Lung (tissue), 12 donors: ENCODE results near the gene TRAM2. TPM values are rescaled to one million over a fixed set of nuclear protein-coding genes. Genes with fewer than 3 reads are reported as not detected.

Source experiments
- ATAC-seq: fragments of 200-7000 bp; cut with Tn5 transposase; one replicate; pipeline ENCODE4 v1.9.1; 2020; ENCODE audit warnings: moderate number of reproducible peaks; ENCODE audit not compliant: insufficient read depth, low FRiP score
- DNase-seq, 3 donors: peaks; one replicate each; pipeline ENCODE4 v3.0.0-alpha.2; 2013 to 2017
- H3K27ac ChIP-seq, 2 donors: one replicate each; pipeline ENCODE4 v1.5.1; 2013; ENCODE audit warnings: mild to moderate bottlenecking in 2 of 2, moderate library complexity in 2 of 2, control low read depth in 1 of 2, inconsistent platforms in 1 of 2, low read depth in 1 of 2, low read length in 1 of 2
- H3K27me3 ChIP-seq, 3 donors: one replicate each; pipeline ENCODE4 v1.5.1; 2013; ENCODE audit warnings: low read length in 2 of 3; ENCODE audit not compliant: control insufficient read depth in 3 of 3, insufficient read depth in 3 of 3
- H3K36me3 ChIP-seq, 4 donors: one replicate each; pipeline ENCODE4 v1.5.1; 2013; ENCODE audit warnings: low read length in 4 of 4, mild to moderate bottlenecking in 1 of 4, moderate library complexity in 1 of 4; ENCODE audit not compliant: control insufficient read depth in 4 of 4, insufficient read depth in 4 of 4
- H3K4me1 ChIP-seq, 5 donors: one replicate each; pipeline ENCODE4 v1.5.1; 2013; ENCODE audit warnings: low read length in 5 of 5, mild to moderate bottlenecking in 2 of 5, moderate library complexity in 1 of 5; ENCODE audit not compliant: control insufficient read depth in 5 of 5, insufficient read depth in 5 of 5
- H3K4me3 ChIP-seq: one replicate; pipeline ENCODE4 v1.5.1; 2013; ENCODE audit warnings: mild to moderate bottlenecking, control low read depth, moderate library complexity
- H3K9ac ChIP-seq, 2 donors: one replicate each; pipeline ENCODE4 v1.5.1; 2013; ENCODE audit warnings: low read length in 2 of 2, control low read depth in 1 of 2; ENCODE audit not compliant: insufficient read depth in 1 of 2
- H3K9me3 ChIP-seq, 4 donors: one replicate each; pipeline ENCODE4 v1.5.1; 2013; ENCODE audit warnings: low read length in 3 of 4, mild to moderate bottlenecking in 1 of 4, moderate library complexity in 1 of 4; ENCODE audit not compliant: control insufficient read depth in 4 of 4, insufficient read depth in 3 of 4
- WGBS, 2 donors: extraction: QIAGEN DNeasy Blood & Tissue Kit; methylation state at CpG; one replicate each; pipeline ENCODE4 v1.1.7; 2013; 5-methylcytosine and 5-hydroxymethylcytosine counted together
- polyA plus RNA-seq, 2 donors: library from polyadenylated mRNA; stranded (reverse); fragments of 200-250 nt; gene quantifications; one replicate each; pipeline ENCODE4 v1.2.1, GENCODE V29; 2013
- total RNA-seq, 2 donors: library from RNA; depleted of rRNA in 1 of 2; stranded (reverse); fragments of >200 nt in 1 of 2; gene quantifications; one replicate each; pipeline ENCODE4 v1.2.1, GENCODE V29; 2014 to 2021
- TF ChIP-seq, protein P1 (sequence below): IDR thresholded peaks from 2 replicates; pipeline ENCODE4 v1.5.1; 2012; ENCODE audit warnings: mild to moderate bottlenecking; ENCODE audit errors: control extremely low read depth, extremely low read depth
- donor health status: control.
- donor health status: control.
- donor health status: Bipolar disorder and iron deficiency.
- donor health status: healthy.
- donor health status: DM: yes; HTN: yes; CAD: no.

Gene TRAM2
- total and polyA plus RNA-seq, 4 donors: 4.4 to 33.4 (median 15.2) TPM

- ATAC-seq: no peak
- no peaks in the 10 kb centered on the region for H3K27me3 ChIP-seq
- TF ChIP-seq, protein P1, sequence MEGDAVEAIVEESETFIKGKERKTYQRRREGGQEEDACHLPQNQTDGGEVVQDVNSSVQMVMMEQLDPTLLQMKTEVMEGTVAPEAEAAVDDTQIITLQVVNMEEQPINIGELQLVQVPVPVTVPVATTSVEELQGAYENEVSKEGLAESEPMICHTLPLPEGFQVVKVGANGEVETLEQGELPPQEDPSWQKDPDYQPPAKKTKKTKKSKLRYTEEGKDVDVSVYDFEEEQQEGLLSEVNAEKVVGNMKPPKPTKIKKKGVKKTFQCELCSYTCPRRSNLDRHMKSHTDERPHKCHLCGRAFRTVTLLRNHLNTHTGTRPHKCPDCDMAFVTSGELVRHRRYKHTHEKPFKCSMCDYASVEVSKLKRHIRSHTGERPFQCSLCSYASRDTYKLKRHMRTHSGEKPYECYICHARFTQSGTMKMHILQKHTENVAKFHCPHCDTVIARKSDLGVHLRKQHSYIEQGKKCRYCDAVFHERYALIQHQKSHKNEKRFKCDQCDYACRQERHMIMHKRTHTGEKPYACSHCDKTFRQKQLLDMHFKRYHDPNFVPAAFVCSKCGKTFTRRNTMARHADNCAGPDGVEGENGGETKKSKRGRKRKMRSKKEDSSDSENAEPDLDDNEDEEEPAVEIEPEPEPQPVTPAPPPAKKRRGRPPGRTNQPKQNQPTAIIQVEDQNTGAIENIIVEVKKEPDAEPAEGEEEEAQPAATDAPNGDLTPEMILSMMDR: no peak
- 88 to 94% methylated on average over 3 of the region's 3 CpGs for WGBS, 2 donors
- H3K9me3 ChIP-seq: no peaks in the 10 kb centered on the region
- peaks cover 0 to 4% (median 0%) of the 10 kb centered on the region in 4 donors for H3K36me3 ChIP-seq
- H3K4me1 ChIP-seq: peaks cover 6 to 38% (median 19%) of the 10 kb centered on the region in 5 donors
- no peak overlapping the region for H3K4me3 ChIP-seq
- no peak overlapping the region for H3K9ac ChIP-seq
- DNase-seq: no peak
- H3K27ac ChIP-seq: no peak overlapping the region
Observed at GRCh38 chr6:52540286-52540902, 36.5 kb downstream of the TRAM2 start.

DNA sequence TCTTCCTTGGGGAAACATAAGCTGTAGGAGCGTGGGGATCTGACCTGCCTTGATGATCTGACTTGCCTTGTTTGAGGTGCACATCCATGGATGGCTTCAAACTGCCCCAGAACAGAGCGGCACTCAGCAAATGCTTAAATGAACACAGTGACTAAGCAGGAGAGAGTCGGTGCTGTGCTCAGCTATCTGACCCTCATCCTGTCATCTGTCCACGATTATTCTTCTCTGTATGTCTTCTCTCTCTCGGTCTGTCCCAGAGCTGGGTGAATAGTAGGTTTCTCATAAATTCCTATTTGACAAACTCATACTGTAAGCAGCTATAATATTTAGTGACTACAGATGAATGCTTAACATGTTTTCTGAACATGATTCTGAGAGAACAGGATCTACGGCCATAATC, 37.3 kb downstream of the TRAM2 start:
- no peaks in the 10 kb centered on the region for H3K9me3 ChIP-seq
- peaks cover 0 to 7% (median 6%) of the 10 kb centered on the region in 4 donors for H3K36me3 ChIP-seq
- no peak for ATAC-seq
- no peak overlapping the region for H3K27ac ChIP-seq
- TF ChIP-seq, protein P1: no peak
- H3K9ac ChIP-seq: no peak overlapping the region
- H3K27me3 ChIP-seq: no peaks in the 10 kb centered on the region
- DNase-seq: no peak
- 88 to 93% methylated on average over 6 of the region's 6 CpGs for WGBS, 2 donors
- no peak overlapping the region for H3K4me3 ChIP-seq
- H3K4me1 ChIP-seq: peaks cover 6 to 36% (median 13%) of the 10 kb centered on the region in 5 donors

GRCh38 chr6:52538901-52539354, 37.9 kb downstream of the TRAM2 start:
- no peaks in the 10 kb centered on the region for H3K9me3 ChIP-seq

More at GRCh38 chr6:52538901-52539354, 37.9 kb downstream of the TRAM2 start:
- no peak for DNase-seq
- Histone ChIP-seq H3K27me3 (no peaks in the 10 kb centered on the region), H3K4me3 (no peak overlapping the region), H3K36me3 (peaks cover 0 to 8% (median 6%) of the 10 kb centered on the region in 4 donors), H3K4me1 (peaks cover 5 to 30% (median 6%) of the 10 kb centered on the region in 5 donors), H3K27ac (no peak overlapping the region), H3K9ac (no peak overlapping the region)
- no peak for ATAC-seq
- 91 to 95% methylated on average over 5 of the region's 5 CpGs for WGBS, 2 donors
- TF ChIP-seq, protein P1: no peak
